WTC11 (cell line): Measurements from ENCODE around the gene GLO1.

Experiments
- CREM ChIP-seq: sonication (generic); formaldehyde crosslinking; IDR thresholded peaks from 2 replicates; pipeline ENCODE4 v1.8.1; 2022; ENCODE audit warnings: mild to moderate bottlenecking, missing genetic modification reagents, moderate library complexity
- ELF4 ChIP-seq: sonication (generic); formaldehyde crosslinking; IDR thresholded peaks from 2 replicates; pipeline ENCODE4 v1.8.1; 2022; ENCODE audit warnings: low read depth, mild to moderate bottlenecking, moderate library complexity, missing genetic modification reagents
- FOXJ3 ChIP-seq: sonication (generic); formaldehyde crosslinking; IDR thresholded peaks from 2 replicates; pipeline ENCODE4 v1.9.0; 2021; ENCODE audit warnings: missing genetic modification reagents, mild to moderate bottlenecking, borderline replicate concordance
- GABPB1 ChIP-seq: sonication (generic); formaldehyde crosslinking; IDR thresholded peaks from 2 replicates; pipeline ENCODE4 v1.8.1; 2023; ENCODE audit warnings: mild to moderate bottlenecking, missing genetic modification reagents
- HMGA2 ChIP-seq: fragments of 250-450 bp; sonication (Bioruptor Pico); IDR thresholded peaks from 2 replicates; pipeline ENCODE4 v1.4.0; 2021; ENCODE audit warnings: mild to moderate bottlenecking, moderate library complexity
- RELA ChIP-seq: sonication (generic); formaldehyde crosslinking; IDR thresholded peaks from 2 replicates; pipeline ENCODE4 v1.8.1; 2022; ENCODE audit warnings: missing genetic modification reagents, mild to moderate bottlenecking, borderline replicate concordance
- TEAD4 ChIP-seq: sonication (generic); formaldehyde crosslinking; IDR thresholded peaks from 2 replicates; pipeline ENCODE4 v1.8.0; 2022; ENCODE audit warnings: mild to moderate bottlenecking, missing genetic modification reagents
- TF ChIP-seq, protein P1 (sequence below): fragments of 200-600 bp; IDR thresholded peaks from 2 replicates; pipeline ENCODE4 v1.8.0; 2022; ENCODE audit warnings: antibody characterized with exemption
- TF ChIP-seq, protein P2 (sequence below): sonication (generic); formaldehyde crosslinking; IDR thresholded peaks from 2 replicates; pipeline ENCODE4 v1.8.1; 2023; ENCODE audit warnings: mild to moderate bottlenecking, missing genetic modification reagents
- TF ChIP-seq, protein P3 (sequence below): sonication (generic); formaldehyde crosslinking; IDR thresholded peaks from 2 replicates; pipeline ENCODE4 v1.8.0; 2022; ENCODE audit warnings: missing genetic modification reagents
- TF ChIP-seq, protein P4 (sequence below): sonication (generic); formaldehyde crosslinking; IDR thresholded peaks from 2 replicates; pipeline ENCODE4 v1.8.1; 2022; ENCODE audit warnings: missing genetic modification reagents, borderline replicate concordance
- TF ChIP-seq, protein P5 (sequence below): sonication (generic); formaldehyde crosslinking; IDR thresholded peaks from 2 replicates; pipeline ENCODE4 v1.8.1; 2023; ENCODE audit warnings: mild to moderate bottlenecking, moderate library complexity, missing genetic modification reagents
- TF ChIP-seq, protein P6 (sequence below): sonication (generic); formaldehyde crosslinking; conservative IDR thresholded peaks from 2 replicates; pipeline ENCODE4 v1.8.1; 2023; ENCODE audit warnings: mild to moderate bottlenecking, low read depth, missing genetic modification reagents, moderate library complexity
- TF ChIP-seq, protein P7 (sequence below): sonication (generic); formaldehyde crosslinking; IDR thresholded peaks from 2 replicates; pipeline ENCODE4 v1.8.0; 2022; ENCODE audit warnings: mild to moderate bottlenecking, missing genetic modification reagents

DNA sequence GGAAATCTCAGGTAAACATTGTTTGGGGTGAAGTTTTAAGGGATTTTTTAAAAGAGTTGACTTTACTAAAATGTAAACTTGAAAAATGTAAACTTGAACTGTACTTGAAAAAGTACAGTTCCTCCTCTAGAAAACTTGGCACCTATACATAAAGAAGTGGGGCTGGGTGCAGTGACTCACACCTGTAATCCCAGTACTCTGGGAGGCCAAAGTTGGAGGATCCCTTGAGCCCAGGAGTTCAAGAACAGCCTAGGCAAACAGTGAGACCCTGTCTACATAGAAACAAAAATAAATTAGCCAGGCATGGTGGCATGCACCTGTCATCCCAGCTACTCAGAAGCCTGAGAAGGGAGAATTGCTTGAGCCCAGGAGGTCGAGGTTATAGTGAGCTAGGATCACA is 70.5 kb downstream of the GLO1 start:
- TF ChIP-seq, protein P1, sequence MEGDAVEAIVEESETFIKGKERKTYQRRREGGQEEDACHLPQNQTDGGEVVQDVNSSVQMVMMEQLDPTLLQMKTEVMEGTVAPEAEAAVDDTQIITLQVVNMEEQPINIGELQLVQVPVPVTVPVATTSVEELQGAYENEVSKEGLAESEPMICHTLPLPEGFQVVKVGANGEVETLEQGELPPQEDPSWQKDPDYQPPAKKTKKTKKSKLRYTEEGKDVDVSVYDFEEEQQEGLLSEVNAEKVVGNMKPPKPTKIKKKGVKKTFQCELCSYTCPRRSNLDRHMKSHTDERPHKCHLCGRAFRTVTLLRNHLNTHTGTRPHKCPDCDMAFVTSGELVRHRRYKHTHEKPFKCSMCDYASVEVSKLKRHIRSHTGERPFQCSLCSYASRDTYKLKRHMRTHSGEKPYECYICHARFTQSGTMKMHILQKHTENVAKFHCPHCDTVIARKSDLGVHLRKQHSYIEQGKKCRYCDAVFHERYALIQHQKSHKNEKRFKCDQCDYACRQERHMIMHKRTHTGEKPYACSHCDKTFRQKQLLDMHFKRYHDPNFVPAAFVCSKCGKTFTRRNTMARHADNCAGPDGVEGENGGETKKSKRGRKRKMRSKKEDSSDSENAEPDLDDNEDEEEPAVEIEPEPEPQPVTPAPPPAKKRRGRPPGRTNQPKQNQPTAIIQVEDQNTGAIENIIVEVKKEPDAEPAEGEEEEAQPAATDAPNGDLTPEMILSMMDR, result no peak
- TF ChIP-seq, protein P2, sequence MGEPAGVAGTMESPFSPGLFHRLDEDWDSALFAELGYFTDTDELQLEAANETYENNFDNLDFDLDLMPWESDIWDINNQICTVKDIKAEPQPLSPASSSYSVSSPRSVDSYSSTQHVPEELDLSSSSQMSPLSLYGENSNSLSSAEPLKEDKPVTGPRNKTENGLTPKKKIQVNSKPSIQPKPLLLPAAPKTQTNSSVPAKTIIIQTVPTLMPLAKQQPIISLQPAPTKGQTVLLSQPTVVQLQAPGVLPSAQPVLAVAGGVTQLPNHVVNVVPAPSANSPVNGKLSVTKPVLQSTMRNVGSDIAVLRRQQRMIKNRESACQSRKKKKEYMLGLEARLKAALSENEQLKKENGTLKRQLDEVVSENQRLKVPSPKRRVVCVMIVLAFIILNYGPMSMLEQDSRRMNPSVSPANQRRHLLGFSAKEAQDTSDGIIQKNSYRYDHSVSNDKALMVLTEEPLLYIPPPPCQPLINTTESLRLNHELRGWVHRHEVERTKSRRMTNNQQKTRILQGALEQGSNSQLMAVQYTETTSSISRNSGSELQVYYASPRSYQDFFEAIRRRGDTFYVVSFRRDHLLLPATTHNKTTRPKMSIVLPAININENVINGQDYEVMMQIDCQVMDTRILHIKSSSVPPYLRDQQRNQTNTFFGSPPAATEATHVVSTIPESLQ (CRISPR knock-in tag), result no peak
- TF ChIP-seq, protein P3, sequence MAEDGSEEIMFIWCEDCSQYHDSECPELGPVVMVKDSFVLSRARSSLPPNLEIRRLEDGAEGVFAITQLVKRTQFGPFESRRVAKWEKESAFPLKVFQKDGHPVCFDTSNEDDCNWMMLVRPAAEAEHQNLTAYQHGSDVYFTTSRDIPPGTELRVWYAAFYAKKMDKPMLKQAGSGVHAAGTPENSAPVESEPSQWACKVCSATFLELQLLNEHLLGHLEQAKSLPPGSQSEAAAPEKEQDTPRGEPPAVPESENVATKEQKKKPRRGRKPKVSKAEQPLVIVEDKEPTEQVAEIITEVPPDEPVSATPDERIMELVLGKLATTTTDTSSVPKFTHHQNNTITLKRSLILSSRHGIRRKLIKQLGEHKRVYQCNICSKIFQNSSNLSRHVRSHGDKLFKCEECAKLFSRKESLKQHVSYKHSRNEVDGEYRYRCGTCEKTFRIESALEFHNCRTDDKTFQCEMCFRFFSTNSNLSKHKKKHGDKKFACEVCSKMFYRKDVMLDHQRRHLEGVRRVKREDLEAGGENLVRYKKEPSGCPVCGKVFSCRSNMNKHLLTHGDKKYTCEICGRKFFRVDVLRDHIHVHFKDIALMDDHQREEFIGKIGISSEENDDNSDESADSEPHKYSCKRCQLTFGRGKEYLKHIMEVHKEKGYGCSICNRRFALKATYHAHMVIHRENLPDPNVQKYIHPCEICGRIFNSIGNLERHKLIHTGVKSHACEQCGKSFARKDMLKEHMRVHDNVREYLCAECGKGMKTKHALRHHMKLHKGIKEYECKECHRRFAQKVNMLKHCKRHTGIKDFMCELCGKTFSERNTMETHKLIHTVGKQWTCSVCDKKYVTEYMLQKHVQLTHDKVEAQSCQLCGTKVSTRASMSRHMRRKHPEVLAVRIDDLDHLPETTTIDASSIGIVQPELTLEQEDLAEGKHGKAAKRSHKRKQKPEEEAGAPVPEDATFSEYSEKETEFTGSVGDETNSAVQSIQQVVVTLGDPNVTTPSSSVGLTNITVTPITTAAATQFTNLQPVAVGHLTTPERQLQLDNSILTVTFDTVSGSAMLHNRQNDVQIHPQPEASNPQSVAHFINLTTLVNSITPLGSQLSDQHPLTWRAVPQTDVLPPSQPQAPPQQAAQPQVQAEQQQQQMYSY, result no peak
- no peak for TF ChIP-seq RELA (CRISPR knock-in tag)
- TF ChIP-seq, protein P4, sequence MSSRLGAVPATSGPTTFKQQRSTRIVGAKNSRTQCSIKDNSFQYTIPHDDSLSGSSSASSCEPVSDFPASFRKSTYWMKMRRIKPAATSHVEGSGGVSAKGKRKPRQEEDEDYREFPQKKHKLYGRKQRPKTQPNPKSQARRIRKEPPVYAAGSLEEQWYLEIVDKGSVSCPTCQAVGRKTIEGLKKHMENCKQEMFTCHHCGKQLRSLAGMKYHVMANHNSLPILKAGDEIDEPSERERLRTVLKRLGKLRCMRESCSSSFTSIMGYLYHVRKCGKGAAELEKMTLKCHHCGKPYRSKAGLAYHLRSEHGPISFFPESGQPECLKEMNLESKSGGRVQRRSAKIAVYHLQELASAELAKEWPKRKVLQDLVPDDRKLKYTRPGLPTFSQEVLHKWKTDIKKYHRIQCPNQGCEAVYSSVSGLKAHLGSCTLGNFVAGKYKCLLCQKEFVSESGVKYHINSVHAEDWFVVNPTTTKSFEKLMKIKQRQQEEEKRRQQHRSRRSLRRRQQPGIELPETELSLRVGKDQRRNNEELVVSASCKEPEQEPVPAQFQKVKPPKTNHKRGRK (CRISPR knock-in tag), result no peak
- TF ChIP-seq, protein P5, sequence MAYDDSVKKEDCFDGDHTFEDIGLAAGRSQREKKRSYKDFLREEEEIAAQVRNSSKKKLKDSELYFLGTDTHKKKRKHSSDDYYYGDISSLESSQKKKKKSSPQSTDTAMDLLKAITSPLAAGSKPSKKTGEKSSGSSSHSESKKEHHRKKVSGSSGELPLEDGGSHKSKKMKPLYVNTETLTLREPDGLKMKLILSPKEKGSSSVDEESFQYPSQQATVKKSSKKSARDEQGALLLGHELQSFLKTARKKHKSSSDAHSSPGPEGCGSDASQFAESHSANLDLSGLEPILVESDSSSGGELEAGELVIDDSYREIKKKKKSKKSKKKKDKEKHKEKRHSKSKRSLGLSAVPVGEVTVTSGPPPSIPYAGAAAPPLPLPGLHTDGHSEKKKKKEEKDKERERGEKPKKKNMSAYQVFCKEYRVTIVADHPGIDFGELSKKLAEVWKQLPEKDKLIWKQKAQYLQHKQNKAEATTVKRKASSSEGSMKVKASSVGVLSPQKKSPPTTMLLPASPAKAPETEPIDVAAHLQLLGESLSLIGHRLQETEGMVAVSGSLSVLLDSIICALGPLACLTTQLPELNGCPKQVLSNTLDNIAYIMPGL (CRISPR knock-in tag), result no peak
- TF ChIP-seq ELF4 (CRISPR knock-in tag), result no peak
- TF ChIP-seq CREM, result no peak
- TF ChIP-seq FOXJ3 (CRISPR knock-in tag), result no peak
- TF ChIP-seq HMGA2, result no peak
- TF ChIP-seq, protein P6, sequence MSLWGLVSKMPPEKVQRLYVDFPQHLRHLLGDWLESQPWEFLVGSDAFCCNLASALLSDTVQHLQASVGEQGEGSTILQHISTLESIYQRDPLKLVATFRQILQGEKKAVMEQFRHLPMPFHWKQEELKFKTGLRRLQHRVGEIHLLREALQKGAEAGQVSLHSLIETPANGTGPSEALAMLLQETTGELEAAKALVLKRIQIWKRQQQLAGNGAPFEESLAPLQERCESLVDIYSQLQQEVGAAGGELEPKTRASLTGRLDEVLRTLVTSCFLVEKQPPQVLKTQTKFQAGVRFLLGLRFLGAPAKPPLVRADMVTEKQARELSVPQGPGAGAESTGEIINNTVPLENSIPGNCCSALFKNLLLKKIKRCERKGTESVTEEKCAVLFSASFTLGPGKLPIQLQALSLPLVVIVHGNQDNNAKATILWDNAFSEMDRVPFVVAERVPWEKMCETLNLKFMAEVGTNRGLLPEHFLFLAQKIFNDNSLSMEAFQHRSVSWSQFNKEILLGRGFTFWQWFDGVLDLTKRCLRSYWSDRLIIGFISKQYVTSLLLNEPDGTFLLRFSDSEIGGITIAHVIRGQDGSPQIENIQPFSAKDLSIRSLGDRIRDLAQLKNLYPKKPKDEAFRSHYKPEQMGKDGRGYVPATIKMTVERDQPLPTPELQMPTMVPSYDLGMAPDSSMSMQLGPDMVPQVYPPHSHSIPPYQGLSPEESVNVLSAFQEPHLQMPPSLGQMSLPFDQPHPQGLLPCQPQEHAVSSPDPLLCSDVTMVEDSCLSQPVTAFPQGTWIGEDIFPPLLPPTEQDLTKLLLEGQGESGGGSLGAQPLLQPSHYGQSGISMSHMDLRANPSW (CRISPR knock-in tag), result no peak
- no peak for TF ChIP-seq GABPB1 (CRISPR knock-in tag)
- TF ChIP-seq TEAD4 (CRISPR knock-in tag), result no peak
- TF ChIP-seq, protein P7, sequence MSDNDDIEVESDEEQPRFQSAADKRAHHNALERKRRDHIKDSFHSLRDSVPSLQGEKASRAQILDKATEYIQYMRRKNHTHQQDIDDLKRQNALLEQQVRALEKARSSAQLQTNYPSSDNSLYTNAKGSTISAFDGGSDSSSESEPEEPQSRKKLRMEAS (CRISPR knock-in tag), result no peak
